T-helper 1 cell treated with Interleukin-12 subunit alpha and Interleukin-12 subunit beta and Interleukin-4 antibody, amounts not matched to agents 30 ng/mL and 1 ng/mL, for 36 hours (primary cell): ENCODE measurements around the gene GRAMD2B. TPM values are rescaled to one million over a fixed set of nuclear protein-coding genes. Genes with fewer than 3 reads are reported as not detected.
"Not testable (repeated sequence)": the region's sequence is repeated elsewhere in the genome, so short reads cannot be mapped to it uniquely, and the experiment has no call there.

Experiments
- intact Hi-C: fragments of 100-400 bp; cut with micrococcal nuclease; formaldehyde crosslinking; loops from one replicate; pipeline ENCODE4 v1.15.1; 2024
- total RNA-seq: library from RNA; stranded (reverse); gene quantifications from 2 replicates; pipeline ENCODE4 v1.2.3, GENCODE V29; 2022

Gene GRAMD2B
- total RNA-seq, 1 donor from 2014 or later: 4.5 TPM

- intact Hi-C loops: loop anchor here (1.0 to 5.0 kb wide), 12 partner anchors 14 to 1632 kb away; partner anchors contain the start of genes GRAMD2B, LMNB1, PHAX and PRRC1
Measured at GRCh38 chr5:126449751-126450271, 26.6 kb downstream of the GRAMD2B start.

DNA sequence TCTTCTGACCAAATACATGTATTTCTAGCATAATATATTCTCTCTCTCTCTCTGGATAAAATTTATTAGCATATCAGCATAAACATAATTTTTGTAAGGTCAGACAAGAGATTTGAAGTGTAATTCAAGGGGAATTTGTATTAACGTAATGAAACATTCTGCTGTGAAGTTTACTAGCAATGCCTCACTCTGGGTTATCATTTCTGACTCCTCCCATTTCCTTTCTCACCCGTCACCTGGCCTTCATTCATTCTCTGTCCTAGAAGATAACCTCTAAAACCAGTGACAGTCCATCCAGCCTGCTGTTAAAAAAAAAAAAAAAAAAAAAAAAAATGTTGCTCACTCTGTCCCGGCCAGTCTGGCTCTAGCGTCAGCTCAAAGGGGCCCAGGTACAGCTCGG lies 27.1 kb downstream of the GRAMD2B start:
- intact Hi-C loops: loop anchor here (1.0 to 5.0 kb wide), 8 partner anchors 14 to 1067 kb away; partner anchors contain the start of genes GRAMD2B, PHAX and PRRC1

DNA sequence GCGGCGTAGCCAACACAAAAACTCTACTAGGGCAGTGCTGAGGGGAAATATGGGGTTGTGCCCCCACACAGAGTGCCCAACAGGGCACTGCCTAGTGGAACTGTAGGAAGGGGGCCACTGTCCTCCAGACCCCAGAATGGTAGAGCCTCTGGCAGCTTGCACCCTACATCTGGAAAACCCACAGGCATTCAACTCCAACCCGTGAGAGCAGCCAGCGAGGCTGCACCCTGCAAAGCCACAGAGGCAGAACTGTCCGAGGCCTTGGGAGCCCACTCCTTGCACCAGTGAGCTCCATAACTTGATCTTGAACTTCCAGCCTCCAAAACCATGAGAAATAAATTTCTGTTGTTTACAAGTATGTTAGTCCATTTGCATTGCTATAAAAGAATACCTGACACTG lies 27.7 kb downstream of the GRAMD2B start:
- intact Hi-C loops: loop anchor here (1.0 to 5.0 kb wide), 8 partner anchors 13 to 1066 kb away; partner anchors contain the start of genes GRAMD2B, PHAX and PRRC1

- intact Hi-C loops: loop anchor here (5.0 kb wide), 1 partner anchor 45 kb away; no protein-coding TSS in a partner anchor
Measured at GRCh38 chr5:126452477-126452876, 29.3 kb downstream of the GRAMD2B start.

DNA sequence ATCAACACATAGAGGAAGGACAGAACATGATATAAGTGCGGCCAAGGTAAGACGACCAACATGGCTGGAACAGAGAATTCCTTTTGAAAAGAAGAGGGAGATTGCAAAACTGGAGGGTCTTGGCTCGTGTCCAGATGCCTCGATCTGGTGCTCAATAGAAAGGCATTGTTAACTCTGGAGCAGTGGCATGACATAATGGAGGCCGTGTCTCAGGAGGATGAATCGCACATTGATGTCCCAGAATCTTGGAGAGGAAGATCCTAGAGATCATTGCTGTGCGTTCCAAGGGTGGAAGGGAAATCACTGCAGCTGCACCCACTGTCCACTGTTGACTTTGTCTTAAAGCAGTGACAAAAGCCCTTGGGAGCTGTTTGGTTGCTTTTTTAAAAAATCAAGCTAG lies 30.9 kb downstream of the GRAMD2B start:
- intact Hi-C loops: loop anchor here (5.0 kb wide), 1 partner anchor 43 kb away; no protein-coding TSS in a partner anchor

DNA sequence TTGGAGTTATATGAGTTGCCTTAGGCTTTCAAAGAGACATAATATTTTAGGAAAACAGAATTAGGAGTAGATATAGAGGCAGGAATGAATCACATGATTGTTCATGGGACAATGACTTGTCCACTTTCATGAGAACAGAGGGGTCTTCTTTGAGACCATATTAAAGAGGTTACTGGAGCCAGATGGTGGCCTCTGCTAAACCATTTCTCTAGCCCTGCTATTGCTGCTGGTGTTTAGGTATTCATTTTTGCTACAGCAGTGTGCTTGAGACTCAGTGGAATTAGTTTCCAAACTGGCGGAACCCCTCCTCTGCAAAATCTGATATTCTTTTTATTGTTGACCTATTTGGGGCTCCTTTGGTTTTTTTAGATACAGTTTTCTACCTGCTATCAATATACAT lies 31.3 kb downstream of the GRAMD2B start:
- intact Hi-C loops: loop anchor here (5.0 kb wide), 1 partner anchor 43 kb away; no protein-coding TSS in a partner anchor

DNA sequence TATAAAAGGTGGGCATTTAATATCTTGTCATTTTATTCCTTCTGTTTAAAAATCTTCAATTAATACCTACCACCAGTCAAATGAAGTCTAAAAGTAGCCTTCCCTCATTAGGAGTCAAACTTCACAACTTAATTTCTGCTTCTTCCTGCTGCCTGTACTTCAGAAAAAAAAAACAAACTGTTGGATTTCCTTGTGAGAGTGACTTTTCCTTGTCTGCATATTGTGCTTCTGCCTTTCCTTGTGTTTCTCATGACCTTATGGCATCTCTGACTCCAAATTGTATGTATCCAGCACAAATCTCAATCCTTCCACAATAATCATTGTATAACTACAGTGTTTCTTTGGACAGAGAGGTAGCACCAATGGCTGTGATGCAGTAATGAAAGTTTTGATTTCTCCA lies 32.1 kb downstream of the GRAMD2B start:
- intact Hi-C loops: no loop called here

DNA sequence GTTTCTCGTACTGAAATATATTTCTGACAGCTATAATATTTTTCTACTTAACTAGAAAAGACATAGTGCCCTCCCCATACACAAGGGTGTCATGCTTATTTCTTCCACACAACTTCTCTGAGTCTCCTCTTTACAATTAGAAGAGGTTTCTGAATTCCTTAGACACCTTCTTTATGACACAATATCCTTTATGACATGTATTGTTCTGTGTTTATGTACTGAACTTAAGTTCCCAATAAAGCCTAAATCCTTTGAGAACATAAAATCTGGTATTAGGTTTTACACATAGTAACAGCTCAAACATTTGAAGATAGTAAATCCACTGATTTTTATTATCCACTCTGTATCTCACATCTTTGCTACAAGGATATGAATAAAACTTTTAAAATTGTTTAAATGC lies 32.5 kb downstream of the GRAMD2B start:
- intact Hi-C loops: no loop called here

GRCh38 chr5:126456217-126456820 lies 33.1 kb downstream of the GRAMD2B start:
- intact Hi-C loops: no loop called here

GRCh38 chr5:126460459-126460858 lies 37.2 kb downstream of the GRAMD2B start:
- intact Hi-C loops: loop anchor here (5.0 kb wide), 1 partner anchor 38 kb away; the partner anchor contains the start of gene GRAMD2B

GRCh38 chr5:126460977-126461376 lies 37.8 kb downstream of the GRAMD2B start:
- intact Hi-C loops: loop anchor here (5.0 kb wide), 1 partner anchor 39 kb away; the partner anchor contains the start of gene GRAMD2B

- intact Hi-C loops: loop anchor here (5.0 kb wide), 1 partner anchor 40 kb away; the partner anchor contains the start of gene GRAMD2B
Measured at GRCh38 chr5:126461838-126462237, 38.6 kb downstream of the GRAMD2B start.

- intact Hi-C loops: loop anchor here (5.0 kb wide), 1 partner anchor 40 kb away; the partner anchor contains the start of gene GRAMD2B
Measured at GRCh38 chr5:126462239-126463014, 39.2 kb downstream of the GRAMD2B start.

DNA sequence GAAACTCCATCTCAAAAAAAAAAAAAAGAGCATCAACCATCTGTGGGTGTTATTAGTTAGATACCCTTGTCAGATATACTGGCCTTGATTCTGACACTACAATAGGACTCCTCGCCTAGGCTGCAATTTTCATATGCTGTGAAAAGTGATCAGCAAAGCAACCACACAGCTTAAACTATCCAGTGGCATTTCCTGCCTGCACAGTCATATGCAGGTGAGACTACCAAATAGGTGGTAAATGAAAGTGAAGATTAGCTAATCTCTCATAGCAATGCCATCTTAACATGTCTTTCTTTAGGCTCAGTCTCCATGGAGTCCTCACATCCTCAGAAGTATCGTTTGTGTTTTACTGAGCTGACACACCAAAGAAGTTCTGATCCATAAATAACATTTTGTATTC lies 40.8 kb downstream of the GRAMD2B start:
- intact Hi-C loops: loop anchor here (1.0 to 5.0 kb wide), 2 partner anchors 14 to 42 kb away; partner anchors contain the start of gene GRAMD2B

- intact Hi-C loops: loop anchor here (1.0 to 5.0 kb wide), 2 partner anchors 15 to 43 kb away; partner anchors contain the start of gene GRAMD2B
Measured at GRCh38 chr5:126464959-126465358, 41.8 kb downstream of the GRAMD2B start.

GRCh38 chr5:126468091-126468490 lies 44.9 kb downstream of the GRAMD2B start:
- intact Hi-C loops: no loop called here

DNA sequence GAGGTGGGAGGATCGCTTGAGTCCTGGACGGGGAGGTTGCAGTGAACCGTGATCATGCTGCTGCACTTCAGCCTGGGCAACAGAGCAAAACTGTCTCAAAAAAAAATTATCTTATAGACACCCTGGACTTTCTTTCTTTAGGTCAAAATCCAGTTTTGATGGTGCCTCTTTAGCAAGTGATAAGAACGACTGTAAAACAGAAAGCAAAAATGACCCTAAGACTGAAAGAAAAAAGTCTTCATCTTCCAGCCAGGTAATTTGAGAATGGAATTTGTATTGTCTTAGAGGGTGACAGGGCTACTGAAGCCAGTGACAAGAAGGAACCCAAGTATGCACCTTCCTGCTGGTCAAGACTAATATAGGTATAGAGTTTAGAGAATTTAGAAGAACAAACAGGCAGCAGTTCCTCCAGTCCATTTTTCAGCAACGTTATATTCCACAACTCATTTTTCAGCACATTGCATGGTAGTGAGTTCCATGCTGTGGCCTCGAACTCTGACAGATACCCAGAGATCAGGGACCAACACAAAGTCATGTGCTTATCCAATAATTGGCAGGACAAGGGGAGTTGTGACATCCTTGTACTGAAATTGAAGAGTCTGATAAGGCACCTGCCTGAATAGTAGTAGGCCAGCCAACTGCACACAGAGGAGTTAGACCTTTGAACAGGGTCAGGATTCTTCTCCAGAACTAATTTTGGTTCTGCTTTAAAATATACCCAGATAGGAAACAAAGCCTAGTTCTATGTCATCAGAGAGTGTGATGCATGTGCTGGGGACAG lies 46.5 kb downstream of the GRAMD2B start:
- intact Hi-C loops: no loop called here

DNA sequence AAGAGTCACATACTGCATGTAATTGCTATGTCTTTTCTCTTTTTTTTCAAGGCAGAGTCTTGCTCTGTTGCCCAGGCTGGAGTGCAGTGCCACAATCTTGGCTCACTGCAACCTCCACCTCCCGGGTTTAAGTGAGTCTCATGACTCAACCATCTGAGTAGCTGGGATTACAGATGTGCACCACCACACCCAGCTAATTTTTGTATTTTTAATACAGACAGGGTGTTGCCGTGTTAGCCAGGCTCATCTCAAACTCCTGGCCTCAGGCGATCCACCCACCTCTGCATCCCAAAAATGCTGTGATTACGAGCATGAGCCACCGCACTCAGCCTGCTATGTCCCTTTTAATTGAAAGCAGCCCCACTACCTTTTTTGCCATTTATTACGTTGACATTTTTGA lies 47.3 kb downstream of the GRAMD2B start:
- intact Hi-C loops: not testable (repeated sequence)

- intact Hi-C loops: no loop called here
Measured at GRCh38 chr5:126471247-126471646, 48.0 kb downstream of the GRAMD2B start.

DNA sequence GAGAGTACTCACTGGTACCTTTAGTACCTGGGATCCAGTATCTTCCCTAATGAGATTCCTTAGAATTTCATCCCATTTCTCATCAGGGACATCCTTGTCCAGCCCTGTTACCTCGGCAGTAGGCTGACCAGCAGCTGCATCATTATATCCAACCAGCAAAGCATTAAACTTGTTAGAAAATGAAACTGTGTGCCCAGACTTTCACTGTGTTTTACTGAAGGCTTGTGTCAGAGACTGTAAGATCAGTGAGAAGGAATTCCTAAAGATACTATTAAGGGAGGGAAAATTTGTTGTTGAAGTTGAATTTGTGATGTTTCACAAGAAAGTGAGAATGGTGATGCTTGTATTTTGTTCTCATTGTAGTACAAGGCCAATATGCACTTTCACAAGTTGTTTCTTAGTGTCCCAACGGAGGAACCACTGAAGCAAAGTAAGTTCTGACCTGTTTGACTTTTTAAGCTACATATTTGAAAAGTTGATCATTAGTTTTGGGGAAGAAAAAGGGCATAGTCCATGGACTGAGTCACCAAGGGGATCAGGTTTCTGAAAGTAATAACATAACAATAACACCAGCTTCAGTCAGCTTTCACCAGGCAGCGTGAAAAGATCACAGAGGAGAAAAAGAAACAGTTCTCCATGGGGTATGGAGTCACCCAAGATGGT lies 48.8 kb downstream of the GRAMD2B start:
- intact Hi-C loops: no loop called here
